OCI-LY1 (cell line): Measurements from ENCODE around the gene PRKD2.

ENCODE experiments used
- H2AFZ ChIP-seq: fragments of 200-600 bp; sonication (generic), shearing (Covaris generic); 2 replicates; pipeline ENCODE4 v1.6.0; 2014; ENCODE audit warnings: antibody characterized with exemption, mild to moderate bottlenecking, low read length
- H3F3A ChIP-seq: fragments of 200-600 bp; sonication (generic), shearing (Covaris generic); 2 replicates; pipeline ENCODE4 v1.6.0; 2014; ENCODE audit warnings: mild to moderate bottlenecking, antibody characterized with exemption, low read length, moderate library complexity; ENCODE audit not compliant: insufficient read depth
- H3K27ac ChIP-seq: fragments of 200-600 bp; sonication (generic); 2 replicates; pipeline ENCODE4 v1.5.1; 2014; ENCODE audit warnings: low read length, mixed run types, mild to moderate bottlenecking, low read depth; ENCODE audit not compliant: poor library complexity, severe bottlenecking
- H3K27me3 ChIP-seq: fragments of 200-600 bp; sonication (generic); 2 replicates; pipeline ENCODE4 v1.6.0; 2014; ENCODE audit warnings: antibody characterized with exemption, mild to moderate bottlenecking, low read length, moderate library complexity; ENCODE audit not compliant: insufficient read depth
- H3K36me3 ChIP-seq: fragments of 200-600 bp; sonication (generic); 2 replicates; pipeline ENCODE4 v1.6.1; 2014; ENCODE audit warnings: mild to moderate bottlenecking, antibody characterized with exemption, low read length, moderate library complexity, mixed read lengths; ENCODE audit not compliant: insufficient read depth
- H3K4me1 ChIP-seq: fragments of 200-600 bp; sonication (generic); 2 replicates; pipeline ENCODE4 v1.5.1; 2014; ENCODE audit warnings: mild to moderate bottlenecking, low read length, moderate library complexity; ENCODE audit not compliant: insufficient read depth, severe bottlenecking
- H3K4me2 ChIP-seq: fragments of 200-600 bp; sonication (generic), shearing (Covaris generic); 2 replicates; pipeline ENCODE4 v1.6.1; 2014; ENCODE audit warnings: low read length
- H3K4me3 ChIP-seq: fragments of 200-600 bp; sonication (generic); 2 replicates; pipeline ENCODE4 v1.5.1; 2014; ENCODE audit warnings: low read length, low read depth, mild to moderate bottlenecking, mixed read lengths; ENCODE audit not compliant: poor library complexity, severe bottlenecking
- H3K79me2 ChIP-seq: fragments of 200-600 bp; shearing (Covaris generic); 2 replicates; pipeline ENCODE4 v1.6.1; 2016; ENCODE audit warnings: mixed run types, low read length, mixed read lengths; ENCODE audit not compliant: insufficient read depth
- H3K9ac ChIP-seq: fragments of 200-600 bp; sonication (generic), shearing (Covaris generic); 2 replicates; pipeline ENCODE4 v1.6.1; 2014; ENCODE audit warnings: mild to moderate bottlenecking, low read length, mixed read lengths
- H3K9me2 ChIP-seq: fragments of 200-600 bp; sonication (generic), shearing (Covaris generic); 2 replicates; pipeline ENCODE4 v1.6.1; 2014; ENCODE audit warnings: low read depth, mild to moderate bottlenecking, low read length, mixed read lengths
- H3K9me3 ChIP-seq: fragments of 200-600 bp; shearing (Covaris generic); 2 replicates; pipeline ENCODE4 v1.6.1; 2014; ENCODE audit warnings: low read length, mixed read lengths
- H4K20me1 ChIP-seq: fragments of 200-600 bp; sonication (generic), shearing (Covaris generic); 2 replicates; pipeline ENCODE4 v1.6.0; 2016; ENCODE audit warnings: mild to moderate bottlenecking, low read length; ENCODE audit not compliant: insufficient read depth
- EZH2 ChIP-seq: fragments of 200-600 bp; sonication (generic), shearing (Covaris generic); IDR thresholded peaks from 2 replicates; pipeline ENCODE4 v1.8.0; 2017; ENCODE audit warnings: borderline replicate concordance, mixed run types, mild to moderate bottlenecking, antibody characterized with exemption, low read length, moderate library complexity, mixed read lengths
- TF ChIP-seq, protein P1 (sequence below): fragments of 200-600 bp; sonication (generic), shearing (Covaris generic); IDR thresholded peaks from 2 replicates; pipeline ENCODE4 v1.5.1; 2017; ENCODE audit warnings: mild to moderate bottlenecking, antibody characterized with exemption, low read length, moderate library complexity, mixed read lengths

The PRKD2 gene

DNA sequence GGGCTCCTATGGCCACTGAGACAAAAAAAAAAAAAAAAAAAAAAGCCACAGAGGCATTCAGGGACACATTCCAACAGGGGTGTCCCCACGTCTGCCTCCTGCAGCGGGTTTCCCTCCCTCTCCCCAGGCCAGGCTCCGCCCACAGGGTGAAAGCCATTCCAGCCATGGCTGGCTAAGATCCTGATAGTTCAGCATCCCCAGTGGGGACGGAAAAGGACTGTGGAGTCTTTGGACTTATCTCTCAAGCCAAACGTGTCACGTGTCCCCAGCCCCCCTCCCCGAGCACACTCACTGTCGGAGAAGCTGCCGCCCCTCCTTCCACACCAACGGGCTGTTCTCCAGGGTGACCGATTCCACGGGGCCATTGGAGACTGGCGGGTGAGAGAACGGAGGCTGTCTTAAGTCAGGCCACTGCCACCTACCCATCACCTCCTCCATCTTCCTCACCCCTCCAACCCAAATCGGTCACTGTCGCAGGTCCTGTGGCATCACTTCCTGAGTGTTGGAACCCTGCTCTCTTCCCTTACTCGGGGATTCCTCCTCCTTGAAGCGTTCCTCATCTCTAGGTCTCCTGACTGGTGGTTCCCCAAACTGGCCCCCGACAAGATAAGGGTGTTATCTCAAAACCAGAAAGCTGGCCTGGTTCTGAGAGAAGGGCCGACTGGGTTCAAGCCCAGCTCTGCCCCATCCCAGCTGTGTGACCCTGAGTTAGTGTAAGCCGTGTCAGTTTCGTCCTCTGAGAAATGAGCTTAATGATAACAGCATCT lies 19.8 kb upstream of the PRKD2 start:
- no peaks in the 10 kb centered on the region for H3K27me3 ChIP-seq
- no peaks in the 10 kb centered on the region for H3K9me2 ChIP-seq
- no peaks in the 10 kb centered on the region for H3K9me3 ChIP-seq
- peaks cover 22% of the 10 kb centered on the region for H3K79me2 ChIP-seq
- H2AFZ ChIP-seq, result no peak overlapping the region
- H4K20me1 ChIP-seq, result no peaks in the 10 kb centered on the region
- peaks cover 55% of the 10 kb centered on the region; the same call in 1 of the 2 replicates for H3K36me3 ChIP-seq
- no peak overlapping the region for H3K27ac ChIP-seq
- no peak overlapping the region for H3K4me3 ChIP-seq
- H3K4me1 ChIP-seq, result no peaks in the 10 kb centered on the region
- H3K4me2 ChIP-seq, result no peak overlapping the region
- H3K9ac ChIP-seq, result no peak overlapping the region
- no peaks in the 10 kb centered on the region for H3F3A ChIP-seq
- no peak for TF ChIP-seq EZH2
- TF ChIP-seq, protein P1, sequence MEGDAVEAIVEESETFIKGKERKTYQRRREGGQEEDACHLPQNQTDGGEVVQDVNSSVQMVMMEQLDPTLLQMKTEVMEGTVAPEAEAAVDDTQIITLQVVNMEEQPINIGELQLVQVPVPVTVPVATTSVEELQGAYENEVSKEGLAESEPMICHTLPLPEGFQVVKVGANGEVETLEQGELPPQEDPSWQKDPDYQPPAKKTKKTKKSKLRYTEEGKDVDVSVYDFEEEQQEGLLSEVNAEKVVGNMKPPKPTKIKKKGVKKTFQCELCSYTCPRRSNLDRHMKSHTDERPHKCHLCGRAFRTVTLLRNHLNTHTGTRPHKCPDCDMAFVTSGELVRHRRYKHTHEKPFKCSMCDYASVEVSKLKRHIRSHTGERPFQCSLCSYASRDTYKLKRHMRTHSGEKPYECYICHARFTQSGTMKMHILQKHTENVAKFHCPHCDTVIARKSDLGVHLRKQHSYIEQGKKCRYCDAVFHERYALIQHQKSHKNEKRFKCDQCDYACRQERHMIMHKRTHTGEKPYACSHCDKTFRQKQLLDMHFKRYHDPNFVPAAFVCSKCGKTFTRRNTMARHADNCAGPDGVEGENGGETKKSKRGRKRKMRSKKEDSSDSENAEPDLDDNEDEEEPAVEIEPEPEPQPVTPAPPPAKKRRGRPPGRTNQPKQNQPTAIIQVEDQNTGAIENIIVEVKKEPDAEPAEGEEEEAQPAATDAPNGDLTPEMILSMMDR, result no peak

DNA sequence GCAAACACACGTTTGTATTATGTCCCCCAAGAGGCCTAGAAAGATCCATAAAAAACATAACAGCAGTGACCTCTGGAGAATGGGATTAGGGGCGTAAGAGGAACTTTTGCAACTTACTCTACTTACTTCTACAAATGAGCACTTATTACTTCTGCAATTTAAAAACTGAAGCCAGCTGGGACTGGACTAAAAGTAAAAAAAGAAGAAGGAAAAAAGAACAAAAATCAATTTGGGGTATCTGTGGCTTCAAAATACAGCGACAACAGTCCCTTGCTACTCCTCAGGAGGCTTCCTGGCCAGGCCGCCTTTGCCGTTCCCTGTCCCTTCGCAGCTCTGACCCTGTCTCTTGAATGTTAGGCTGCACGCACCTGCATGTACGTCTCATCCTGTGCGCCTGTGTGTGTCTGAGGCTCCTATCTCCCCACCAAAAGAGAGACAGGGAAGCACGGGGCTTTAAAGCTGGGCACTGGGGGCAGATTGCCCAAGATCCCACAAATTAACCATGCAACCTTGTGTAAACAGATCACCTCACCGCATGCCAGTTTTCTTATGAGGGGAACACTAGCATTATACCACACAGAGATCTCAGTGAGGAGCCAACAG lies 16.9 kb upstream of the PRKD2 start:
- no peak overlapping the region for H2AFZ ChIP-seq
- H4K20me1 ChIP-seq, result no peaks in the 10 kb centered on the region
- H3K9me2 ChIP-seq, result no peaks in the 10 kb centered on the region
- no peaks in the 10 kb centered on the region for H3K79me2 ChIP-seq
- no peaks in the 10 kb centered on the region for H3K27me3 ChIP-seq
- H3K9ac ChIP-seq, result no peak overlapping the region
- no peaks in the 10 kb centered on the region for H3F3A ChIP-seq
- no peaks in the 10 kb centered on the region for H3K9me3 ChIP-seq
- no peak overlapping the region for H3K4me3 ChIP-seq
- no peak overlapping the region for H3K27ac ChIP-seq
- peaks cover 74% of the 10 kb centered on the region for H3K36me3 ChIP-seq
- TF ChIP-seq EZH2, result no peak
- TF ChIP-seq, protein P1, result no peak
- no peaks in the 10 kb centered on the region for H3K4me1 ChIP-seq
- H3K4me2 ChIP-seq, result no peak overlapping the region

DNA sequence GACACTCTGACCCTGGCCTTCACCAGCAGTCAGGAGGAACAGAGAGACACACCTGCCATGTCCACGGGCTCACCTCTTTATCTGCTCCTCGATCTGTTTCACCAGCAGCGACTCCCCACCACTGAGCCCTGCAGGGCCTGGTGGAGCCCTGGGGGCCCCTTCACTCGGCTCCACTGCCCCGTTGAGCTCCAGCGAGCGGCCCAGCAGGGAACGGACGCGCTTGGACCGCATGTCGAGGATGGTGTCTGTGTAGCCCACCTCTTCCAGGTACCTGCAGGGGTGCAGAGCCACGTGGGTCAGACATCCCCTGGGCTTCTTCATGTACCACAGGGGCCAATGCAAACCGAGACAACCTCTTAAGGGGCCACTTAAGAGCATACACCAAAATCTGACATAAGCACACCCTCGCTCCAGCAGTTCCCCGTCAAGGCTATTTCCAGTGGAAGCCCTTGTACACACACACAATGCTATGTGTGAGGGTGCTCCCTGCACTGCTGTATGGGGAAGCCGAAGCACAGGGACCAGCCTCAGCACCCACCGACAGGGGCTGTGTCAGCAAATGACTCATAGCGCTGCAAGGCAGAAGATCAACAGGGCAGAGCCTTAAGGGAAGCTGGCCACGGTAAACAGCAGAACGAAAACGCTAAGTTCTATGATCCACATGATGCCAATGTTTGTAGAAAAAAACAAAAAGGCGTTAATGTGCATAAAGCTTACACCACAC lies 16.2 kb upstream of the PRKD2 start:
- Histone ChIP-seq H3K4me1 (no peaks in the 10 kb centered on the region), H2AFZ (no peak overlapping the region), H3K9me2 (no peaks in the 10 kb centered on the region), H3F3A (no peaks in the 10 kb centered on the region), H3K9ac (no peak overlapping the region), H3K27ac (no peak overlapping the region), H3K4me3 (no peak overlapping the region), H4K20me1 (no peaks in the 10 kb centered on the region), H3K36me3 (peaks cover 74% of the 10 kb centered on the region), H3K4me2 (no peak overlapping the region), H3K9me3 (no peaks in the 10 kb centered on the region), H3K27me3 (no peaks in the 10 kb centered on the region), H3K79me2 (no peaks in the 10 kb centered on the region)
- no peak for TF ChIP-seq EZH2
- TF ChIP-seq, protein P1, result no peak
